Fibroblast of the aortic adventitia (primary cell): Measurements from ENCODE around the gene CTBP2. TPM values are rescaled to one million over a fixed set of nuclear protein-coding genes. Genes with fewer than 3 reads are reported as not detected.

Source experiments
- DNase-seq: peaks from one replicate; pipeline ENCODE4 v3.0.0-alpha.2; 2010; ENCODE audit warnings: low read depth
- H3K4me3 ChIP-seq: 2 replicates; pipeline ENCODE4 v1.5.1; 2011; ENCODE audit warnings: low read depth, mild to moderate bottlenecking, control low read depth, low read length, moderate library complexity
- CTCF ChIP-seq: IDR thresholded peaks from 2 replicates; pipeline ENCODE4 v1.5.1; 2011; ENCODE audit warnings: mild to moderate bottlenecking, low read length, control low read depth, inconsistent platforms; ENCODE audit not compliant: insufficient read depth
- total RNA-seq: library from RNA; depleted of rRNA; stranded (reverse); fragments of >200 nt; gene quantifications from 2 replicates; pipeline ENCODE4 v1.2.3, GENCODE V29; 2012; ENCODE audit warnings: low replicate concordance

The CTBP2 gene
- total RNA-seq, 1 donor: 45.4 TPM

GRCh38 chr10:125132344-125132743 lies 28.0 kb downstream of the CTBP2 start:
- no peak for TF ChIP-seq CTCF
- no peak overlapping the region for H3K4me3 ChIP-seq
- DNase-seq: no peak

- H3K4me3 ChIP-seq: no peak overlapping the region
- DNase-seq: no peak
- no peak for TF ChIP-seq CTCF
Observed at GRCh38 chr10:125130916-125131315, 29.4 kb downstream of the CTBP2 start.

- DNase-seq: no peak
- no peak overlapping the region for H3K4me3 ChIP-seq
- no peak for TF ChIP-seq CTCF
Observed at GRCh38 chr10:125130260-125130659, 30.1 kb downstream of the CTBP2 start.

GRCh38 chr10:125129076-125129458 lies 31.3 kb downstream of the CTBP2 start:
- no peak overlapping the region for H3K4me3 ChIP-seq
- DNase-seq: no peak
- no peak for TF ChIP-seq CTCF

GRCh38 chr10:125128397-125129075 lies 31.8 kb downstream of the CTBP2 start:
- no peak overlapping the region for H3K4me3 ChIP-seq
- no peak for TF ChIP-seq CTCF
- peak; percentile 28 for DNase-seq

GRCh38 chr10:125127986-125128385 lies 32.4 kb downstream of the CTBP2 start:
- no peak overlapping the region for H3K4me3 ChIP-seq
- DNase-seq: no peak
- TF ChIP-seq CTCF: no peak

GRCh38 chr10:125127110-125127509 lies 33.3 kb downstream of the CTBP2 start:
- no peak for TF ChIP-seq CTCF
- no peak overlapping the region for H3K4me3 ChIP-seq
- DNase-seq: no peak
